Retinal pigment epithelial cell (primary cell): ENCODE measurements around the gene ATP11B.

Source experiments
- DNase-seq: peaks from one replicate; pipeline ENCODE4 v3.0.0-alpha.2; 2010; ENCODE audit warnings: low read depth
- H3K4me3 ChIP-seq: 2 replicates; pipeline ENCODE4 v1.5.1; 2011; ENCODE audit warnings: mild to moderate bottlenecking, low read length, control low read depth, moderate library complexity
- TF ChIP-seq, protein P1 (sequence below): conservative IDR thresholded peaks from 2 replicates; pipeline ENCODE4 v1.5.1; 2011; ENCODE audit warnings: low read depth, low read length, control low read depth, inconsistent platforms

Gene ATP11B

DNA sequence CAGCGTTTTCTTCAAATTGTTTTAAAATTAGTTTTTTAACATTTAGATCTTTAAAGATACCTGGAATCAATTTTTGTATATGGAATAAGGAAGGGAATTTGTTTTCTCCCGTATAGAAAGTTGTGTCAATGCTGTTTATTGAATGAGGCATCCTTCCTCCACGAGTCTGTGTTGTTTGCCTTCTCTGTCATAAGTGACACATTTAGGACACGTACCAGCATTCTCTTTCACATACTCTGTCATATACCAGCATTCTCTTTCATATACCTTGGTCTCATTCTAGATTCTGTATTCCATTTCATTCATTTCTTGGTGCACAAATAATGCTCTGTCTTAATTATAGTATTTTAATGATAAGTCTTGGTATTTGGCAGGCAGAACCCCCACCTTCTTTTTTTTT, 10.3 kb downstream of the ATP11B start:
- H3K4me3 ChIP-seq, result no peak overlapping the region
- TF ChIP-seq, protein P1, sequence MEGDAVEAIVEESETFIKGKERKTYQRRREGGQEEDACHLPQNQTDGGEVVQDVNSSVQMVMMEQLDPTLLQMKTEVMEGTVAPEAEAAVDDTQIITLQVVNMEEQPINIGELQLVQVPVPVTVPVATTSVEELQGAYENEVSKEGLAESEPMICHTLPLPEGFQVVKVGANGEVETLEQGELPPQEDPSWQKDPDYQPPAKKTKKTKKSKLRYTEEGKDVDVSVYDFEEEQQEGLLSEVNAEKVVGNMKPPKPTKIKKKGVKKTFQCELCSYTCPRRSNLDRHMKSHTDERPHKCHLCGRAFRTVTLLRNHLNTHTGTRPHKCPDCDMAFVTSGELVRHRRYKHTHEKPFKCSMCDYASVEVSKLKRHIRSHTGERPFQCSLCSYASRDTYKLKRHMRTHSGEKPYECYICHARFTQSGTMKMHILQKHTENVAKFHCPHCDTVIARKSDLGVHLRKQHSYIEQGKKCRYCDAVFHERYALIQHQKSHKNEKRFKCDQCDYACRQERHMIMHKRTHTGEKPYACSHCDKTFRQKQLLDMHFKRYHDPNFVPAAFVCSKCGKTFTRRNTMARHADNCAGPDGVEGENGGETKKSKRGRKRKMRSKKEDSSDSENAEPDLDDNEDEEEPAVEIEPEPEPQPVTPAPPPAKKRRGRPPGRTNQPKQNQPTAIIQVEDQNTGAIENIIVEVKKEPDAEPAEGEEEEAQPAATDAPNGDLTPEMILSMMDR, result no peak
- no peak for DNase-seq

DNA sequence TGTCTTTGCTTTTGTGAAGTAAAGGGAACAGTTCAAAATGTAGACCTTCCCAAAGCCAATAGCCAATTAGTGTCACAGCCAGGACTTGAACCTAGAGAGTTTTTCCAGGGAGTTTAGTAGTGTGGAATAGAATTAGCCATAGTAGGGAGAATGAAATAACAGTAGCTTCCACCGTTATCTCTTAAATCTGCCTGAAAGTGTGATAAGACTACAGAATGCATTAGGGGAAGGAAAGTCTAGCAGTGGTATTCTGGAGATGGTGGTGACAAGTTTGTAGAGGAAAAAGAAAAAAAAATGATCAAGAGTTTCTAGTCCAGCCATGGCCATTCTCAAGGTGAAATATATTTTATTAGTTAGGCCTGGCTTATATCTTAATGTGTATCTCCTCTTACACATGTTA, 13.8 kb downstream of the ATP11B start:
- TF ChIP-seq, protein P1, result no peak
- no peak for DNase-seq
- H3K4me3 ChIP-seq, result no peak overlapping the region

DNA sequence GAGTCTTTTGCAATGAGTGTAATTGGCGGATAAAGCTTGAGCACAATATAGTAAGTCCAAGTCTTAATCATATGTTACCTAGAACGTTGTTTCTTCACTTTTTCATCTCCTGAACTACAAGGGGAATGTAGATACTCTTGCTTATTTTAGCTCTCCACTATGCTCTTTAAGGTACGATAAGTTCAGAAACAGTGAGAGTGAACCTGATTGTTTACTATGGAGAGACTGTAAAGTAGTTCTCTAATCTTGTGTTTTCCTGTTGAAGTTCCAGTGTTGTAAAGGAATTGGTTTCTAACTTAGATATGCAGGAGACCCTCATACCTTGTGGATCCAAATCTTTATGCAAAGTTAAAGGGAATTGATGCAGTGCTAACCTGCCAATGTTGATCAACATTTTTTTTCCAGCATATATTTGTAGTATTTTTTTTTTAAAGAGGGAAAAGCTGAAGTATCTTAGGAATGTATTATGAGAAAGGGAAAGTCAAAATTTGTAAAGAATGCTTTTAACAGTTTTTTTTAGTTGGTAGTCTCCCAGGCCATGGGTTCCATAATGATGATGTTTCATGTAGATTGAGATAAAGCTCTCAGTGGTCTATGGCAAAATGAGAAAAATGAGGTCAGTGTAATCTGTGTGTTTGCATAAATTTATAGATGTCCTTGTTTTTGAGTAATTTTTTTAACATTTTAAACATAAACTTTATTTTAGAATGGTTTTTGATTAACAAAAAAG, 14.9 kb downstream of the ATP11B start:
- DNase-seq, result no peak
- no peak overlapping the region for H3K4me3 ChIP-seq
- TF ChIP-seq, protein P1, result no peak

DNA sequence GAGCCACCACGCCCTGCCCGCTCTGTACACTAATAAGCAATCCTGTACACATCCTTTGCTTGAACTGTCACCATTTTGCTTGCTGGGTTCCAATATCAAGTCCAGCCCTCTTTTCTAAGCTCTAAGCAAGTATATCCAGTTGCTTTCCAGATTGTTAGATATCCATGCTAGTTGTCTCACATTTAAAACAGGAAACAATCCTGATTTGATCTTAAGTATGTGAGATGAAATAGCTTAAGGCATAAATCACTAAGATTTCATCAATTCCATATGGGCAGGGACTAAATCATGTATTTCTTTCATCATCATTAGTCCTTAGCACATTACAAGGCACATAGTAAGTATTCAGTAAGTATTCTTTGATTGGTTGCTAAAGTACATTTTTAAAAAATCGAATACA, 16.2 kb downstream of the ATP11B start:
- TF ChIP-seq, protein P1, result no peak
- H3K4me3 ChIP-seq, result no peak overlapping the region
- DNase-seq, result no peak

DNA sequence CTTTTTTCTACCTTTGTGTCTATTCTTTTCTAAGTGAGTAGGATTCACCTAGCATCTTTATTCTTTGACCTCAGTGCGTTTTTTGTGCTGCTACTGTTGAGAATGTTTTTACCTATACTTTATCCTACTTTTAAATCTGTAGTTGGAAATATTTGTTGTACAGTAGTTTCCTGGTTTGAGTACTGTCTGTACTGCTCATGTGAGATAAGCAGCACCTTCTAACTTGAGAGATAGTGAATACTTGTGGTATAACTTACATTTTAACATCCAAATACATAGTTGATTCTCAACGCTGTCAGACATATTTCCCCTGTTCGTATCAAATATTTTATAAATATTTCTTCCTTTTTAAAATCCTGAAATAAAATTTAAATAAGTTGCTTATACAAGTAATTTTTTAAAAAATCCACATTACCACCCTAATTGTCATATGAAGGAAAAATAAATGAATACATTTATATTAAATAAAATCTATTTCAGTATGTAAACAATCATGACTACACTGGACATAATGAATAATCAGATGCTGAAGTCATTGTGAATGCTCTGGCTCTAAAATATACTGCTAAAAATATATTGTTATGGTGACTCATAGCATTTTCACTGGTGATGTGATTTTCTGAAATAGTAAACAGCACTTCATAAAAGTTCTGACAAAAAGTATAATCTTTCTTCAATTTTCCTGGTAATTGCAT, 17.4 kb downstream of the ATP11B start:
- DNase-seq, result no peak
- TF ChIP-seq, protein P1, result no peak
- H3K4me3 ChIP-seq, result no peak overlapping the region

DNA sequence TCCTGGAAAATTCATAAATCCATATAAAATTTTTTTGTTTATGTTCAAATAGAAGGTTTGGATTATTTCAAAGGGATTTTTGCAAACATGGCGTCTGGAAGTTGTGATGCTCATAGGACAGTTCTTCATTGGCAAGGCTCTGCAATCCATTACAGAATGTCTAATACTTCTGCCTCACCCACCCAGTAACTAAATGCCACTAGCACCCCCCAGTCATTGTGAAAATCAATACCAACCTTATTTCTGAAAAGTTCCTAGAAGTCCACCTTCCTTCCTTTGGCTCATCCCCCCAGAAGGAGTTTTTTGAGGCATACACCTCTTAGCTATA, 17.9 kb downstream of the ATP11B start:
- H3K4me3 ChIP-seq, result no peak overlapping the region
- TF ChIP-seq, protein P1, result no peak
- no peak for DNase-seq

DNA sequence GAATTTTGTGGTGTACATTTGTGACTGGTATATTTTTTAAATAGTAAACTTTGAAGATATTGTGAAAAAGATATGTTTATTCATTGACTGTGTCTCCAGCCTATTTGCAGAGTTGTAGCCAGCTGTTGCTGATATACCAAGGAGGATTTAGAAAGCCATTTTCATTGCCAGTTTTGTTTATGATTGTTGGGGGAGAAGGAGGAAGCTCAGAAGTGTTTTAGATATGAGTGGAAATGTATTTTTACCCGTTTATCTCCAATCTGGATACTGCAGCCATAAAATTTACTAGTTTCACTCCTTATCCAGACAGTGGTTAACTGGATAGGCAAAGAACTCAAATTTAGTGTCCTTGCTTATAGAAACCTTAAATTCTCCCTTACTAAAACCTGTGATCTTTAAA, 18.8 kb downstream of the ATP11B start:
- TF ChIP-seq, protein P1, result no peak
- no peak for DNase-seq
- no peak overlapping the region for H3K4me3 ChIP-seq
